ENCODE results near the gene SASH1.

Gene SASH1

GRCh38 chr6:148559848-148560433 lies 217.3 kb downstream of the SASH1 start (continued):
- TF ChIP-seq, protein P1, sequence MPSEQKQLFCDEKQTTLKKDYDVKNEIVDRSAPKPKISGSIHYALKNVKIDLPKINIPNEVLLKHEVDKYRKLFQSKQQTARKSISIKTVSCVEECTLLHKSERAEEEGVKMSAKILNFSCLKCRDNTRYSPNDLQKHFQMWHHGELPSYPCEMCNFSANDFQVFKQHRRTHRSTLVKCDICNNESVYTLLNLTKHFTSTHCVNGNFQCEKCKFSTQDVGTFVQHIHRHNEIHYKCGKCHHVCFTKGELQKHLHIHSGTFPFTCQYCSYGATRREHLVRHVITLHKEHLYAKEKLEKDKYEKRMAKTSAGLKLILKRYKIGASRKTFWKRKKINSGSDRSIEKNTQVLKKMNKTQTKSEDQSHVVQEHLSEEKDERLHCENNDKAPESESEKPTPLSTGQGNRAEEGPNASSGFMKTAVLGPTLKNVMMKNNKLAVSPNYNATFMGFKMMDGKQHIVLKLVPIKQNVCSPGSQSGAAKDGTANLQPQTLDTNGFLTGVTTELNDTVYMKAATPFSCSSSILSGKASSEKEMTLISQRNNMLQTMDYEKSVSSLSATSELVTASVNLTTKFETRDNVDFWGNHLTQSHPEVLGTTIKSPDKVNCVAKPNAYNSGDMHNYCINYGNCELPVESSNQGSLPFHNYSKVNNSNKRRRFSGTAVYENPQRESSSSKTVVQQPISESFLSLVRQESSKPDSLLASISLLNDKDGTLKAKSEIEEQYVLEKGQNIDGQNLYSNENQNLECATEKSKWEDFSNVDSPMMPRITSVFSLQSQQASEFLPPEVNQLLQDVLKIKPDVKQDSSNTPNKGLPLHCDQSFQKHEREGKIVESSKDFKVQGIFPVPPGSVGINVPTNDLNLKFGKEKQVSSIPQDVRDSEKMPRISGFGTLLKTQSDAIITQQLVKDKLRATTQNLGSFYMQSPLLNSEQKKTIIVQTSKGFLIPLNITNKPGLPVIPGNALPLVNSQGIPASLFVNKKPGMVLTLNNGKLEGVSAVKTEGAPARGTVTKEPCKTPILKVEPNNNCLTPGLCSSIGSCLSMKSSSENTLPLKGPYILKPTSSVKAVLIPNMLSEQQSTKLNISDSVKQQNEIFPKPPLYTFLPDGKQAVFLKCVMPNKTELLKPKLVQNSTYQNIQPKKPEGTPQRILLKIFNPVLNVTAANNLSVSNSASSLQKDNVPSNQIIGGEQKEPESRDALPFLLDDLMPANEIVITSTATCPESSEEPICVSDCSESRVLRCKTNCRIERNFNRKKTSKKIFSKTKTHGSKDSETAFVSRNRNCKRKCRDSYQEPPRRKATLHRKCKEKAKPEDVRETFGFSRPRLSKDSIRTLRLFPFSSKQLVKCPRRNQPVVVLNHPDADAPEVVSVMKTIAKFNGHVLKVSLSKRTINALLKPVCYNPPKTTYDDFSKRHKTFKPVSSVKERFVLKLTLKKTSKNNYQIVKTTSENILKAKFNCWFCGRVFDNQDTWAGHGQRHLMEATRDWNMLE (tag by site-specific recombination; conservative IDR thresholded peaks at IDR 0.05; ENCODE audit: low read depth): 0 out of 2 replicates have a peak, but pooled peaks have one; percentile 7
- TF ChIP-seq GLIS2 (tag by site-specific recombination; IDR thresholded peaks at IDR 0.05) (peak; percentile 93), ZBTB20 (tag by site-specific recombination; IDR thresholded peaks at IDR 0.05) (no peak), ZNF138 (tag by site-specific recombination; IDR thresholded peaks at IDR 0.05; ENCODE audit: borderline replicate concordance) (no peak), FEZF1 (tag by site-specific recombination; IDR thresholded peaks at IDR 0.05) (no peak), OSR2 (tag by site-specific recombination; IDR thresholded peaks at IDR 0.05) (0 out of 2 replicates have a peak, but pooled peaks have one; percentile 22), ZNF214 (tag by site-specific recombination; IDR thresholded peaks at IDR 0.05; ENCODE audit: borderline replicate concordance) (no peak), KLF8 (tag by site-specific recombination; IDR thresholded peaks at IDR 0.05) (0 out of 2 replicates have a peak, but pooled peaks have one; percentile 25), ZNF558 (tag by site-specific recombination; IDR thresholded peaks at IDR 0.05) (peak; percentile 31; the same call in 1 of the 2 replicates), ZNF140 (tag by site-specific recombination; IDR thresholded peaks at IDR 0.05) (no peak), ZNF571 (tag by site-specific recombination; IDR thresholded peaks at IDR 0.05) (no peak), ZNF341 (tag by site-specific recombination; IDR thresholded peaks at IDR 0.05; ENCODE audit: low read depth) (no peak), ZNF423 (tag by site-specific recombination; IDR thresholded peaks at IDR 0.05) (peak; percentile 57; the same call in 1 of the 2 replicates), ZNF350 (tag by site-specific recombination; IDR thresholded peaks at IDR 0.05) (0 out of 2 replicates have a peak, but pooled peaks have one; percentile 51), ZNF561 (tag by site-specific recombination; IDR thresholded peaks at IDR 0.05; ENCODE audit: borderline replicate concordance) (peak; percentile 98), SP7 (tag by site-specific recombination; IDR thresholded peaks at IDR 0.05) (peak; percentile 25), ZNF654 (tag by site-specific recombination; IDR thresholded peaks at IDR 0.05; ENCODE audit: low read depth) (peak; percentile 42), ZXDB (tag by site-specific recombination; IDR thresholded peaks at IDR 0.05) (peak; percentile 54), ZNF169 (tag by site-specific recombination; IDR thresholded peaks at IDR 0.05) (no peak), ZNF660 (tag by site-specific recombination; IDR thresholded peaks at IDR 0.05) (peak; percentile 89), ZSCAN30 (tag by site-specific recombination; IDR thresholded peaks at IDR 0.05) (peak; percentile 89), RBAK (tag by site-specific recombination; IDR thresholded peaks at IDR 0.05) (no peak), ZNF600 (tag by site-specific recombination; IDR thresholded peaks at IDR 0.05) (peak; percentile 98), ZBTB8A (tag by site-specific recombination; IDR thresholded peaks at IDR 0.05) (peak; percentile 61), ZNF18 (tag by site-specific recombination; IDR thresholded peaks at IDR 0.05) (no peak), ZNF184 (tag by site-specific recombination; IDR thresholded peaks at IDR 0.05) (peak; percentile 71; the same call in 1 of the 2 replicates), MZF1 (tag by site-specific recombination; IDR thresholded peaks at IDR 0.05; ENCODE audit: borderline replicate concordance) (no peak), ZNF394 (tag by site-specific recombination; IDR thresholded peaks at IDR 0.05; ENCODE audit: borderline replicate concordance) (no peak), ZNF692 (tag by site-specific recombination; IDR thresholded peaks at IDR 0.05) (peak; percentile 75; the same call in 1 of the 2 replicates), ZFHX2 (tag by site-specific recombination; conservative IDR thresholded peaks at IDR 0.05) (peak; percentile 57), ZNF112 (tag by site-specific recombination; IDR thresholded peaks at IDR 0.05) (no peak)
- TF ChIP-seq, protein P2, sequence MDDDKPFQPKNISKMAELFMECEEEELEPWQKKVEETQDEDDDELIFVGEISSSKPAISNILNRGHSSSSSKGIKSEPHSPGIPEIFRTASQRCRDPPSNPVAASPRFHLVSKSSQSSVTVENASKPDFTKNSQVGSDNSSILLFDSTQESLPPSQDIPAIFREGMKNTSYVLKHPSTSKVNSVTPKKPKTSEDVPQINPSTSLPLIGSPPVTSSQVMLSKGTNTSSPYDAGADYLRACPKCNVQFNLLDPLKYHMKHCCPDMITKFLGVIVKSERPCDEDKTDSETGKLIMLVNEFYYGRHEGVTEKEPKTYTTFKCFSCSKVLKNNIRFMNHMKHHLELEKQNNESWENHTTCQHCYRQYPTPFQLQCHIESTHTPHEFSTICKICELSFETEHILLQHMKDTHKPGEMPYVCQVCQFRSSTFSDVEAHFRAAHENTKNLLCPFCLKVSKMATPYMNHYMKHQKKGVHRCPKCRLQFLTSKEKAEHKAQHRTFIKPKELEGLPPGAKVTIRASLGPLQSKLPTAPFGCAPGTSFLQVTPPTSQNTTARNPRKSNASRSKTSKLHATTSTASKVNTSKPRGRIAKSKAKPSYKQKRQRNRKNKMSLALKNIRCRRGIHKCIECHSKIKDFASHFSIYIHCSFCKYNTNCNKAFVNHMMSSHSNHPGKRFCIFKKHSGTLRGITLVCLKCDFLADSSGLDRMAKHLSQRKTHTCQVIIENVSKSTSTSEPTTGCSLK (tag by site-specific recombination; IDR thresholded peaks at IDR 0.05): no peak

Measured in HEK293 (cell line).